Activated CD4-positive, alpha-beta memory T cell treated with anti-CD3 and anti-CD28 coated beads for 36 hours (primary cell): Measurements from ENCODE around the gene LRTM1. TPM values are rescaled to one million over a fixed set of nuclear protein-coding genes. Genes with fewer than 3 reads are reported as not detected.

ENCODE experiments used
- CTCF ChIA-PET: fragments of 350-600 bp; sonication (Branson Sonifier 250); formaldehyde crosslinking; loops from one replicate; lab custom pipeline; 2021; ENCODE audit warnings: antibody characterized with exemption, inconsistent platforms; lab: Charles Lee
- POLR2A ChIA-PET: fragments of 350-600 bp; sonication (Branson Sonifier 250); formaldehyde crosslinking; loops from one replicate; lab custom pipeline; 2021; ENCODE audit warnings: antibody characterized with exemption; lab: Charles Lee
- DNase-seq: peaks from one replicate; pipeline ENCODE4 v3.0.0-alpha.2; 2020
- H3K27ac Mint-ChIP-seq: one replicate; pipeline ENCODE4 v1.8.0; 2021; ENCODE audit warnings: mixed read lengths
- H3K27me3 Mint-ChIP-seq: one replicate; pipeline ENCODE4 v1.8.0; 2021; ENCODE audit warnings: mixed read lengths
- H3K36me3 Mint-ChIP-seq: one replicate; pipeline ENCODE4 v1.8.0; 2021; ENCODE audit warnings: mixed read lengths
- H3K4me1 Mint-ChIP-seq: one replicate; pipeline ENCODE4 v1.8.0; 2021; ENCODE audit warnings: low read depth, mixed read lengths
- H3K4me3 Mint-ChIP-seq: one replicate; pipeline ENCODE4 v1.8.0; 2021; ENCODE audit warnings: mild to moderate bottlenecking, mixed read lengths
- H3K9me3 Mint-ChIP-seq: one replicate; pipeline ENCODE4 v1.8.0; 2021; ENCODE audit warnings: mixed read lengths
- intact Hi-C: fragments of 100-400 bp; cut with micrococcal nuclease; formaldehyde crosslinking; loops from one replicate; pipeline ENCODE4 v1.15.1; 2023
- total RNA-seq, 2 experiments: library from RNA; stranded (reverse); gene quantifications; one replicate each; pipeline ENCODE4 v1.2.3, GENCODE V29; 2021

LRTM1 gene
- total RNA-seq, 2 experiments from 2014 or later = not detected

DNA sequence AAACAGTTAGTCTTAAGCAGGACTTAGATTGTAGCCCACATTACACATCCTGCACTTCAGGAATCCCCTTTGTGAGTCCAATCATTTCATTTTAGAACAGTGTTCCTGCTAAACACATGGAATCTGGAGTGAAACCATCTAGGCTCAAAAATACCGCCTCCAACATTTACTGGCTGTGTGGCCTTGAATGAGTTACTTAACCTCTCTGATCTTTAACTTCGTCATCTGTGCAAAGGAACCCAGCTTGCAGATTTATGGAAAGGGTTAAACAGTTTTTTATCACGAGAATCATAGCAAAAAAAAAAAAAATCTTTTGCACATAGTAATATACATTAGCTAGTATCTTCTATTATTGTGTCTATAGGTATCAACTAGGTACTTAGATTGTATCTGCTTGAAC is 8.0 kb upstream of the LRTM1 start:
- CTCF ChIA-PET = no interaction called here
- H3K9me3 Mint-ChIP-seq = no peaks in the 10 kb centered on the region
- POLR2A ChIA-PET = no interaction called here
- no peaks in the 10 kb centered on the region for H3K27me3 Mint-ChIP-seq
- intact Hi-C loops = no loop called here
- H3K36me3 Mint-ChIP-seq = no peaks in the 10 kb centered on the region
- no peak overlapping the region for H3K4me3 Mint-ChIP-seq
- H3K4me1 Mint-ChIP-seq = no peaks in the 10 kb centered on the region
- DNase-seq = no peak
- H3K27ac Mint-ChIP-seq = no peak overlapping the region

DNA sequence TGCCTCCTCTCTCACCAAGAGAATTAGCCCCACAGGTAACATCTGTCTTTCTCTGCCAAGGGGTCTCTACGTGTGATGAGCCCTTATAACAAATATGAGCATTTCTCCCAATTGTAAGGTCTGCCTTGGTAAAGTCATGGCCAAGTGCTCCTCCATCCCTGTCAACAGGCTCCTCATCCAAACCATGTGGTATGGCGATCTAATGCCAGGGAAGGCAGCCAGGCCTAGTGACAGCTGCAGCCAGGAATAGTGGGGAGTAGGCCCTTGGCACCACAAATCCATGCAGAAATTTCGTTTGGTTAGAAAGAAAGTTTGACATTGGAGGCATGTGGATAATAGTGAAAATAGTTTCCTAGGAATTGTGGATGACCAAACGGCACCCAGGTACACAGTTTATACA is 4.7 kb upstream of the LRTM1 start:
- ChIA-PET CTCF (no interaction called here), POLR2A (no interaction called here)
- H3K4me1 Mint-ChIP-seq = no peaks in the 10 kb centered on the region
- no peak overlapping the region for H3K27ac Mint-ChIP-seq
- intact Hi-C loops = no loop called here
- no peak for DNase-seq
- no peaks in the 10 kb centered on the region for H3K27me3 Mint-ChIP-seq
- H3K9me3 Mint-ChIP-seq = no peaks in the 10 kb centered on the region
- no peaks in the 10 kb centered on the region for H3K36me3 Mint-ChIP-seq
- no peak overlapping the region for H3K4me3 Mint-ChIP-seq

DNA sequence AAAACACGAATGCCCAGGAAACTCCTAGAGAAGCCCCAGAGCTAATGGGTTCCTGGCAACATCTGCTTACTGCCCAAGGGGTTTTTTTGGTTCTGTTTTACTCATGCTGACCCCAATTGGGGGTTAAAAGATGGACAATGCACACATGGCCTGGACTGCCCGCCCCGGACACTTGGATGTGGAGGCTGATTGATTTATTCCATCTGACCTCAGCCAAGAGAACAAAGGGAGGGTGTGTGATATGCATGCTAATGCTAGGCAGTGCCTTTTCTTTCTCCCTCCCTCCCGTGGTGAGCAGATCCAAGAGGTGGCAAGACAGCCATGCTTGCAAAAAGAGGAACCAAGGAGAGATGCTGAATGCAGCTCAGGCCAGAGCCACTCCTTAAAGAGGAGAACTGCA is 3.3 kb upstream of the LRTM1 start:
- Mint-ChIP-seq H3K36me3 (no peaks in the 10 kb centered on the region), H3K27me3 (no peaks in the 10 kb centered on the region), H3K4me1 (no peaks in the 10 kb centered on the region), H3K4me3 (no peak overlapping the region), H3K9me3 (no peaks in the 10 kb centered on the region), H3K27ac (no peak overlapping the region)
- intact Hi-C loops = no loop called here
- POLR2A ChIA-PET = no interaction called here
- DNase-seq = no peak
- CTCF ChIA-PET = no interaction called here

DNA sequence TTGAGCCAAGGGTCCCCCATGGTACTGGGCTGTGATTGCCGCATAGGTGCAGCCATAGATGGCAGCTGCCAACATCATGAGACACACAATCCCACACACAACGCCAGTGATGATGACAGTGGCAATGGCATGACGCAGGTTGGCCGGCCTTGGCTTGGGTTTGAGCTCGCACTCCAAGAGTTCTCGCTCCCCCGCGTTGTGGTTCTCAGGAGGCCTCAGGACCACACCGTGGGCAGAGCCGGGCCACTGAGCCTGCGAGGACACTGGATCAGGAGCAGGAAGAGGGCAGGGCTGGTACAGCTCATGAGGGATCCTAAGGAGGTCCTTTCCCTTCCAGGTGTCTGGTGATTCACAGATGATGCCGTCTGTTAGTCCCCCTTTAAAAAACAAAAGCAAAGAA is 9.3 kb downstream of the LRTM1 start:
- H3K27me3 Mint-ChIP-seq = no peaks in the 10 kb centered on the region
- no peak overlapping the region for H3K27ac Mint-ChIP-seq
- no peak overlapping the region for H3K4me3 Mint-ChIP-seq
- ChIA-PET CTCF (no interaction called here), POLR2A (no interaction called here)
- H3K36me3 Mint-ChIP-seq = no peaks in the 10 kb centered on the region
- intact Hi-C loops = no loop called here
- no peaks in the 10 kb centered on the region for H3K4me1 Mint-ChIP-seq
- DNase-seq = no peak
- no peaks in the 10 kb centered on the region for H3K9me3 Mint-ChIP-seq

DNA sequence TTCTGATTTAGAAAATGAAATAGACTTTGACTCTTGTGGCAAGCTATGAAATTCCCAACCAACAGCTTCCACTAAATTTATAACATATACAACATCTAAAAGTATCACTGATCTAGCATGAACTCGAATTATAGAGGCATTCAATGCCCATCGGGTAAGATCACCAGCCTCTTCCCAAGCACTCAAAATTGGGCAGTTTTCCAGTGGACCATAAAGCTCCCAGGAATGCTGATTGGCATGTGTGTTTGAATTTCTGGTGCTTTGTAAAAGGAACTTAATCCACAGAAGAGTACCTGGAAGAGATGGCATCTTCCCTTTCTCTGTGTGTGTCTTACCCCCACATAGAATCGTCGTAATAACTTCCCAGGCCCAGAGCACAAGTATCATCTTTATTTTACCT is 10.0 kb downstream of the LRTM1 start:
- H3K4me3 Mint-ChIP-seq = no peak overlapping the region
- no peaks in the 10 kb centered on the region for H3K4me1 Mint-ChIP-seq
- no peak overlapping the region for H3K27ac Mint-ChIP-seq
- H3K27me3 Mint-ChIP-seq = no peaks in the 10 kb centered on the region
- CTCF ChIA-PET = no interaction called here
- no peaks in the 10 kb centered on the region for H3K9me3 Mint-ChIP-seq
- intact Hi-C loops = no loop called here
- no peak for DNase-seq
- H3K36me3 Mint-ChIP-seq = no peaks in the 10 kb centered on the region
- POLR2A ChIA-PET = no interaction called here

DNA sequence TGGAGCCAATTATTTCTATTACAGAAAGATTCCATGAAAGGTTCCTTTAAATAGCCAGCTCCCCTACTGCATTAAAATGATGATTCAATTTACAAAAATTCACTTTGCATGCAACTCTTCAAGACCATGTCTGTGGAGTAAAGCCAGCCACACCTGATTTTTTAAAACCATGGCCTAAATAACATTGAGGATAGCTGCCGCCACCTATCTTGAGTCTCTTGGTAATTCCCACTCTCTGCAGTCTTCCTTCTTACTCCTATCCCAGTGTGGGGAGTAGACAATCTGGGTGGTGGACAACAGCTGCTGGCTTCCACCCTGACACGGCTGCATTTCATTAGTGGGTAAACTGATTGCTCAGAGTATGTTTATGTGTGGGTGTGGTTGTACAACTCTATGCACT is 10.7 kb downstream of the LRTM1 start:
- POLR2A ChIA-PET = no interaction called here
- intact Hi-C loops = no loop called here
- no peaks in the 10 kb centered on the region for H3K27me3 Mint-ChIP-seq
- H3K4me1 Mint-ChIP-seq = no peaks in the 10 kb centered on the region
- no peaks in the 10 kb centered on the region for H3K9me3 Mint-ChIP-seq
- no peak for DNase-seq
- H3K4me3 Mint-ChIP-seq = no peak overlapping the region
- CTCF ChIA-PET = no interaction called here
- no peak overlapping the region for H3K27ac Mint-ChIP-seq
- no peaks in the 10 kb centered on the region for H3K36me3 Mint-ChIP-seq

DNA sequence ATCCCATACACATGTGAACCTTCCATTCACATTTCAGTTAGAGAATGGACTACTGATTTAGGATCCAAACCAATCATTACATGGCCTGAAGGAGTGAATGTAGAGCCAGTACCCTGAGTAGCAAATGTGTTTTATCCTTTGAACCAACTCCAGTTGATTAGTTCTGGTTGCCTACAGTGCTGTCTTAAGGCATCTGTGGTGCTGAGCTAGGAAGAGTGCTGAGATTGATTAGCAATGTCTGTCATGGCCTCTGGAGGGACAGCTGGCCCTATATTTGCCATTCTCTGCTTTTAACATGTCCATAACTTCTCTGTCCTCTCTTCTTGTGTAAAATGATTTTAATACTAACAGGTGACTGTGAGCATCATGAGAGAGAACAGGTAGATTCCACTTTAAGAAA is 11.1 kb downstream of the LRTM1 start:
- DNase-seq = no peak
- no peak overlapping the region for H3K27ac Mint-ChIP-seq
- H3K4me3 Mint-ChIP-seq = no peak overlapping the region
- no peaks in the 10 kb centered on the region for H3K27me3 Mint-ChIP-seq
- H3K9me3 Mint-ChIP-seq = no peaks in the 10 kb centered on the region
- CTCF ChIA-PET = no interaction called here
- intact Hi-C loops = no loop called here
- H3K4me1 Mint-ChIP-seq = no peaks in the 10 kb centered on the region
- no peaks in the 10 kb centered on the region for H3K36me3 Mint-ChIP-seq
- POLR2A ChIA-PET = no interaction called here

DNA sequence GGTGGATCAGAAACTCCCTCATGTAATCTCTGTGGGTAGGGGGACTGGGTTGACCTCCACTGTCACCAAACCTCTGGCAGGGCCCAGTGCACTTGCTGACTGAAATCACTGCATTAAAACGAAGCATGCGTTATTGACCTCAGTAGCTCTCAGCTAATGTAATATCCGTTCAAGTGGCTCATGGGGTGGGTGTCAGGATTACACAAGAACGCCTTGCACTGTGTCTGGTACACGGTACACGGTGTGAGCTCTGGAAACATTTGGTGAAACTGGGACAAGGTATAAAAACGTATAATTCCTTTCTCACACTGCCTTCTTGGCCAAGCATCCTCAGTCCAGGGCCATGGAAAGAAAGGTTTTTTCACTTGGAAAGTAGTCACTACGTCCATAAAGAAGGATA is 11.9 kb downstream of the LRTM1 start:
- intact Hi-C loops = no loop called here
- Mint-ChIP-seq H3K27me3 (no peaks in the 10 kb centered on the region), H3K36me3 (no peaks in the 10 kb centered on the region), H3K4me1 (no peaks in the 10 kb centered on the region), H3K9me3 (no peaks in the 10 kb centered on the region), H3K4me3 (no peak overlapping the region), H3K27ac (no peak overlapping the region)
- no peak for DNase-seq
- POLR2A ChIA-PET = no interaction called here
- CTCF ChIA-PET = no interaction called here

DNA sequence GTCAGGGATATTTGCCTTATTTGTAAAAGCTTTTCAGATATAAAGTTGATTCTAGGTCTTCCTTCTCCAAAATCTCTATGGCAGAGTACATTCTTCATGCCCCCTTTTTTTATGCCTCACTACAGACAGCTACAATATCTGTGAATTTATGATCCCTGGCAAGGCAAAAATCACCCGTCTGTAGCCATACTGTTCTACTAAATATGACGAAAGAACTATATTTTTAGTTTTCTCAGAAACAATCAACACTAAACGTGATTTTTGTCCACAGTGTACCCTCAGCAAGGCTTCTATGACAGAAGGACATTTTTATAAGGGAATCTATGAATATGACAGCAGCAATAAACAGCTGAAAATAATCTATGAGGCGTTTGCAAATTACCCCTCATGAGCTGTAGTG is 12.7 kb downstream of the LRTM1 start:
- ChIA-PET CTCF (no interaction called here), POLR2A (no interaction called here)
- no peaks in the 10 kb centered on the region for H3K27me3 Mint-ChIP-seq
- H3K4me3 Mint-ChIP-seq = no peak overlapping the region
- intact Hi-C loops = no loop called here
- no peak for DNase-seq
- H3K36me3 Mint-ChIP-seq = no peaks in the 10 kb centered on the region
- H3K9me3 Mint-ChIP-seq = no peaks in the 10 kb centered on the region
- no peaks in the 10 kb centered on the region for H3K4me1 Mint-ChIP-seq
- H3K27ac Mint-ChIP-seq = no peak overlapping the region

DNA sequence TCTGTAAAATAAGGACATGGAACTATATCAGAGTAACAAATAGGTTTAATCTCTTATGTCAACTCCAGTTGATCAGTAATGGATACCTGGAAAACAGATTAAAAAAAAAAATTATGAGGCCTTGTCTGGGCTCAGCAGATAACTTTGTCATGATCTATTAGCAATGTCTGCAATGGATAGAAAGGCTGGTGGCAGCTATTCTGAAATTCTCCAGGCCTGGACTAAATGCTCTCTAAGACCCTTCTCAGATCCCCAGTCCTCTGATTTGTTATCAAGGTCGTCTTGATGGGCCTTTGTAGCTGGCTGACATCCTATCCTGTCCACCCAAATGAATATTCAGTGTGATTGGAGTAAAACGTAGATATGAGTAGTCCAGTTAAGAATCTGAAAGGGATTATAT is 13.7 kb downstream of the LRTM1 start:
- no peak overlapping the region for H3K4me3 Mint-ChIP-seq
- no peak overlapping the region for H3K27ac Mint-ChIP-seq
- ChIA-PET CTCF (no interaction called here), POLR2A (no interaction called here)
- intact Hi-C loops = no loop called here
- no peaks in the 10 kb centered on the region for H3K4me1 Mint-ChIP-seq
- no peaks in the 10 kb centered on the region for H3K36me3 Mint-ChIP-seq
- no peaks in the 10 kb centered on the region for H3K27me3 Mint-ChIP-seq
- H3K9me3 Mint-ChIP-seq = no peaks in the 10 kb centered on the region
- no peak for DNase-seq

DNA sequence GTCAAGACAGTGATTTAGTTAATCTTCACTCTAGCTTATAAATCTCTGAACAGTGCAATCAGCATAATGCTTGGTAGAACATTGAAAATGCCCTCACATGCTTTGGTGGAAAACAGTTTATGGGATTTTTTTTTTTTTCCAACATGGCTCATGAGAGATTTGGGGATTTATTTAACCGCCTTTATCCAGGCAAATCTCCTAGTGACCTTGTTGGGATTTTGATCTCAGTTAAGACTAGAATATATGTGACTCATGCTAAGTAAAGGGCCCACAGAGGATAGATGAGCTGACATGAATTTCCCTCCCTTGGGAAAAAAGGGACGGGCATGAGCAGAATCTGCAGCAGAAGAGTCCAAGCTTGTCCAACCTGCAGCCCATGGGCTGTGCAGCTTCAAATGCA is 18.7 kb downstream of the LRTM1 start:
- ChIA-PET POLR2A (no interaction called here), CTCF (no interaction called here)
- intact Hi-C loops = no loop called here
- Mint-ChIP-seq H3K4me1 (no peaks in the 10 kb centered on the region), H3K9me3 (no peaks in the 10 kb centered on the region), H3K27ac (no peak overlapping the region), H3K4me3 (no peak overlapping the region), H3K36me3 (no peaks in the 10 kb centered on the region), H3K27me3 (no peaks in the 10 kb centered on the region)
- DNase-seq = no peak

DNA sequence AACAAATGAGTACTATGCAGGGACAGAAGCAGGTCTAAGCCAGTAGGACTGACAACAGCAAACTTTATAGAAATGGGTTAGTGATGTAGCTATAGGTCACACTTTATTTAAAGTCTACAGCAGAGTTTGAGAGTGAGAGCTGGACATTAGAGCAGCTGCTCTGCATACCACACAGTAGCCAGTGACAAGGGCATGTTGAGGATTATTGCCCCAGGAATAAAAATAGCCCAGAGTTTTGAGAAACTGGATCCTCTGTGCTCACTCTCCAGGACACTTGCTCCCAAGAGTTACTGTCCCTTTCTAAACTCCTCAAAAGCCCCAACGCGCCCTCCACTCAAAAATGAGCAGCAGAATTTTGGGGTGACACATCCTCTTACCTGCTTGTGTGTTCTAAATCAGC is 21.1 kb downstream of the LRTM1 start:
- Mint-ChIP-seq H3K4me1 (no peaks in the 10 kb centered on the region), H3K27me3 (no peaks in the 10 kb centered on the region), H3K9me3 (no peaks in the 10 kb centered on the region), H3K27ac (no peak overlapping the region), H3K36me3 (no peaks in the 10 kb centered on the region), H3K4me3 (no peak overlapping the region)
- DNase-seq = no peak
- POLR2A ChIA-PET = interaction anchor here (0.6 kb wide), 1 partner anchor 154 kb away, joined by 6 read pairs; no protein-coding TSS in a partner anchor
- CTCF ChIA-PET = no interaction called here
- intact Hi-C loops = no loop called here

DNA sequence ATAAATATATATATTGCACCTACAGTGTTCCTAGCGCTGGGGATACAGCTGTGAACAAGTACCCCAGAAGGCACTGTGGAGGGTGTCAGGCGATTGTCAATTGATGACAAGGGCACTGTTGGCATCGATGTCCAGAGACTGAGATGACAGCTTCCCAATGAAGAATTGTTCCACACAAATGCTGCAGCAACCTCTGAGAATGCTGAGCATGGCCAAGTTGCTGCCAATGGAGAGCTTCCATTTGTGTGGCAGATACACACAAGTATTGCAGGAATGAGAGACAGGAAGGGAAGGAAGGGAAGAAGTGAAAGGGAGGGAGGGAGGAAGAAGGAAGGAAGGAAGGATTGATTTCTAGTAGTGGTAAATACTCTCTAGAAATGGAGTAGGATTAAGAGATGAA is 21.9 kb downstream of the LRTM1 start:
- Mint-ChIP-seq H3K27ac (no peak overlapping the region), H3K36me3 (no peaks in the 10 kb centered on the region), H3K9me3 (no peaks in the 10 kb centered on the region), H3K4me1 (no peaks in the 10 kb centered on the region), H3K27me3 (no peaks in the 10 kb centered on the region), H3K4me3 (no peak overlapping the region)
- ChIA-PET POLR2A (no interaction called here), CTCF (no interaction called here)
- DNase-seq = no peak
- intact Hi-C loops = no loop called here
